Natural killer cell (primary cell): ENCODE results near the gene FTCD. TPM values are rescaled to one million over a fixed set of nuclear protein-coding genes. Genes with fewer than 3 reads are reported as not detected.

ENCODE experiments used
- ATAC-seq, 3 donors: fragments of 150-1000 bp in 2 of 3; fragments of 200-7000 bp in 1 of 3; cut with Tn5 transposase; 1 replicate in 1 of 3; 2 replicates in 2 of 3; pipeline ENCODE4 v1.10.0; 2021; ENCODE audit warnings: mild to moderate bottlenecking in 2 of 3, moderate library complexity in 2 of 3
- DNase-seq, 2 donors: peaks; one replicate each; pipeline versions ENCODE4 v3.0.0 to v3.0.0-alpha.2; 2013 to 2021; ENCODE audit warnings: mixed read lengths in 1 of 2
- H3K27ac ChIP-seq: one replicate; pipeline ENCODE4 v1.5.1; 2013; ENCODE audit warnings: mild to moderate bottlenecking, low read length
- H3K27me3 ChIP-seq: one replicate; pipeline ENCODE4 v1.6.1; 2013; ENCODE audit warnings: low read length; ENCODE audit not compliant: control insufficient read depth, insufficient read depth
- H3K36me3 ChIP-seq: one replicate; pipeline ENCODE4 v1.6.1; 2013; ENCODE audit warnings: low read length; ENCODE audit not compliant: control insufficient read depth, insufficient read depth
- H3K4me1 ChIP-seq: one replicate; pipeline ENCODE4 v1.6.1; 2013; ENCODE audit warnings: low read length; ENCODE audit not compliant: control insufficient read depth, insufficient read depth
- H3K4me3 ChIP-seq: one replicate; pipeline ENCODE4 v1.5.1; 2013; ENCODE audit warnings: low read length
- H3K9me3 ChIP-seq: one replicate; pipeline ENCODE4 v1.6.1; 2013; ENCODE audit warnings: low read length; ENCODE audit not compliant: control insufficient read depth, insufficient read depth
- H3K27ac Mint-ChIP-seq, 2 donors: one replicate each; pipeline ENCODE4 v1.8.0; 2022; ENCODE audit warnings: mild to moderate bottlenecking in 2 of 2, mixed read lengths in 2 of 2, moderate library complexity in 1 of 2
- H3K27me3 Mint-ChIP-seq, 2 donors: one replicate each; pipeline ENCODE4 v1.8.0; 2022; ENCODE audit warnings: low read depth in 2 of 2, mixed read lengths in 2 of 2
- H3K36me3 Mint-ChIP-seq: one replicate; pipeline ENCODE4 v1.8.0; 2022; ENCODE audit warnings: mixed read lengths
- H3K4me1 Mint-ChIP-seq, 2 donors: one replicate each; pipeline ENCODE4 v1.8.0; 2022; ENCODE audit warnings: mixed read lengths in 2 of 2
- H3K4me3 Mint-ChIP-seq: one replicate; pipeline ENCODE4 v1.8.0; 2022; ENCODE audit warnings: mild to moderate bottlenecking, moderate library complexity, mixed read lengths
- H3K9me3 Mint-ChIP-seq, 2 donors: one replicate each; pipeline ENCODE4 v1.8.0; 2022; ENCODE audit warnings: mixed read lengths in 2 of 2
- WGBS: methylation state at CpG from one replicate; pipeline ENCODE4 v1.1.7; 2013; ENCODE audit warnings: missing lambda C conversion rate; ENCODE audit not compliant: insufficient coverage; 5-methylcytosine and 5-hydroxymethylcytosine counted together
- intact Hi-C: fragments of 100-400 bp; cut with micrococcal nuclease; formaldehyde crosslinking; loops from one replicate; pipeline ENCODE4 v1.14.2; 2022
- total RNA-seq, 4 donors: library from RNA; stranded (reverse); fragments of 120-200 nt in 1 of 4; gene quantifications; one replicate each; pipeline versions ENCODE4 v1.2.3 to v1.2.4, GENCODE V29; 2013 to 2022
- TF ChIP-seq, protein P1 (sequence below): fragments of 200-600 bp; IDR thresholded peaks from one replicate; pipeline ENCODE4 v1.8.0; 2022; ENCODE audit warnings: antibody characterized with exemption

The FTCD gene
- total RNA-seq, 3 donors from 2014 or later (not counting 1 experiment from before 2014, with no cell fraction given): 0.34 TPM; not detected in 2

DNA sequence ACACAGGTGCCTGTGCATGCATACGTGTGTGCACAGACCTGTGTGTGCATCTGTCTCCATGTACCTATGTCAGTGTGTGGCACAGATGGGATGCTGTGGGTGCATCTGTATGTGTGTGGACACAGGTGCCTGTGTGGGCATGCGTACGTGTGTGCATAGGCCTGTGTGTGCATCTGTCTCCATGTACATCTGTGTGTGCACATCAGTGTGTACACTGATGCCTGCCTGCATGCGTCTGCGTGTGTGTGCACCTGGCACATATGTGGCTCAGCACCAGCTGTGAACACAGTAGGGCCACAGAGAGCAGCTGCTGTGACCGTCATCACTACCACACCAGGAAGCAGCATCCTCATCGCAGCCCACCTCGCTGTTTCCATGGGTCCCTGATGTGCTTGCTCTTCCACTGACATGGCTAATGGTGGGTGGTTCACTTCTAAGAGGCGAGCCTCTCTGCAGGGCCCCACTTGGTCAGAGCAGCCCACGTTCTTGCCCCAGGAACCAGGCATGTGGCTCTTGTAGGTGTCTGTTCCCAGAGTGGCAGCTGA, 38.5 kb upstream of the FTCD start:
- no peak for ATAC-seq
- Mint-ChIP-seq H3K27me3 (no peaks in the 10 kb centered on the region), H3K4me1 (peaks cover 0 to 8% of the 10 kb centered on the region in 2 donors), H3K4me3 (no peak overlapping the region), H3K9me3 (no peaks in the 10 kb centered on the region), H3K27ac (no peak overlapping the region), H3K36me3 (peaks cover 9% of the 10 kb centered on the region)
- TF ChIP-seq, protein P1, sequence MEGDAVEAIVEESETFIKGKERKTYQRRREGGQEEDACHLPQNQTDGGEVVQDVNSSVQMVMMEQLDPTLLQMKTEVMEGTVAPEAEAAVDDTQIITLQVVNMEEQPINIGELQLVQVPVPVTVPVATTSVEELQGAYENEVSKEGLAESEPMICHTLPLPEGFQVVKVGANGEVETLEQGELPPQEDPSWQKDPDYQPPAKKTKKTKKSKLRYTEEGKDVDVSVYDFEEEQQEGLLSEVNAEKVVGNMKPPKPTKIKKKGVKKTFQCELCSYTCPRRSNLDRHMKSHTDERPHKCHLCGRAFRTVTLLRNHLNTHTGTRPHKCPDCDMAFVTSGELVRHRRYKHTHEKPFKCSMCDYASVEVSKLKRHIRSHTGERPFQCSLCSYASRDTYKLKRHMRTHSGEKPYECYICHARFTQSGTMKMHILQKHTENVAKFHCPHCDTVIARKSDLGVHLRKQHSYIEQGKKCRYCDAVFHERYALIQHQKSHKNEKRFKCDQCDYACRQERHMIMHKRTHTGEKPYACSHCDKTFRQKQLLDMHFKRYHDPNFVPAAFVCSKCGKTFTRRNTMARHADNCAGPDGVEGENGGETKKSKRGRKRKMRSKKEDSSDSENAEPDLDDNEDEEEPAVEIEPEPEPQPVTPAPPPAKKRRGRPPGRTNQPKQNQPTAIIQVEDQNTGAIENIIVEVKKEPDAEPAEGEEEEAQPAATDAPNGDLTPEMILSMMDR: no peak
- H3K4me3 ChIP-seq: no peak overlapping the region
- no peak overlapping the region for H3K27ac ChIP-seq
- no peaks in the 10 kb centered on the region for H3K27me3 ChIP-seq
- DNase-seq: no peak
- intact Hi-C loops: no loop called here
- peaks cover 27% of the 10 kb centered on the region for H3K36me3 ChIP-seq
- WGBS: 97% methylated on average over 10 of the region's 10 CpGs
- no peaks in the 10 kb centered on the region for H3K4me1 ChIP-seq
- H3K9me3 ChIP-seq: no peaks in the 10 kb centered on the region

DNA sequence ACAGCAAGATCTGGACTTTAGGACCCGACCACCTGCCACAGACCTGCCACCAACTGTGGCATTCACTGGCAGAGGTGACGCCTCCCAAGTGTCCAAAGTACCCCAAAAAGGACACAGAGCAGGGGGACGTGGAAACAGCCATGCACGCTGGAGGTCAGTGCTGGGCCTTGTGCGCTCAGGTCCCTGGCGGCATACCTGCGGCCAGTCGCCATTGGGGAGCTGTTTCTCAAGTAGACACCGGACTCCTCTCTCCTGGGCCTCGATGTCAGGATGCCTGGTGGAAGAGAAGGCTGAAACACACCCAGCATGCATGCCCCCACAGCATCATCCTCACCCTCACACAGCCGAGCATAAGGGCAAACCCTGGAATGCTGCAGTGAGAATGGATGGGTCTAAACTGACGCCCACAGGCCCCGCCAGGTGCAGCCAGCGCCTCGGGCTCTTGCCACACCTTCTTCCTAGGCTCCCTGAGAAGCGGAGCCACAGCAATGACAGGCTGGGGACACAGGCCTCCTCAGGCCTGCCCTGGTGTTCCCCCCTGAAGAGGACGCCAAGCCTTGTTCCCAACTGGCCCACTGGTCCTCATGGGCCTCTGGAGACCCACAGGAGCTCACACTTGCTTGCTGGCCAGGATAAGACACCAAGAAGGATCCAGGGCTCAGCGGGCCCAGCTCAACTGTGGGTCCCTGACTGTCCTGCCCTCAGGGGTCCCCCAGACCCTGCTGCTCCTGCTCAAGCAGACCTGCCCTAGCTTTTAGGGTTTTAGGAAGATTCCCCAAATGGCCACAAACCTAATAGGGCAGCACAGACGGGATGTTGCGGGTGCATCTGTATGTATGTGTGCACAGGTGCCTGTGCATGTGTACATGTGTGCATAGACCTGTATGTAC, 36.6 kb upstream of the FTCD start:
- peaks cover 27% of the 10 kb centered on the region for H3K36me3 ChIP-seq
- H3K27me3 ChIP-seq: no peaks in the 10 kb centered on the region
- no peaks in the 10 kb centered on the region for H3K4me1 ChIP-seq
- no peak for ATAC-seq
- no peak overlapping the region for H3K4me3 Mint-ChIP-seq
- no peak overlapping the region for H3K4me3 ChIP-seq
- no peak overlapping the region for H3K27ac Mint-ChIP-seq
- TF ChIP-seq, protein P1: no peak
- H3K27ac ChIP-seq: no peak overlapping the region
- H3K9me3 ChIP-seq: no peaks in the 10 kb centered on the region
- H3K36me3 Mint-ChIP-seq: no peaks in the 10 kb centered on the region
- WGBS: 97% methylated on average over 20 of the region's 20 CpGs
- intact Hi-C loops: no loop called here
- no peaks in the 10 kb centered on the region for H3K9me3 Mint-ChIP-seq
- H3K4me1 Mint-ChIP-seq: no peaks in the 10 kb centered on the region
- H3K27me3 Mint-ChIP-seq: no peaks in the 10 kb centered on the region
- DNase-seq: no peak

DNA sequence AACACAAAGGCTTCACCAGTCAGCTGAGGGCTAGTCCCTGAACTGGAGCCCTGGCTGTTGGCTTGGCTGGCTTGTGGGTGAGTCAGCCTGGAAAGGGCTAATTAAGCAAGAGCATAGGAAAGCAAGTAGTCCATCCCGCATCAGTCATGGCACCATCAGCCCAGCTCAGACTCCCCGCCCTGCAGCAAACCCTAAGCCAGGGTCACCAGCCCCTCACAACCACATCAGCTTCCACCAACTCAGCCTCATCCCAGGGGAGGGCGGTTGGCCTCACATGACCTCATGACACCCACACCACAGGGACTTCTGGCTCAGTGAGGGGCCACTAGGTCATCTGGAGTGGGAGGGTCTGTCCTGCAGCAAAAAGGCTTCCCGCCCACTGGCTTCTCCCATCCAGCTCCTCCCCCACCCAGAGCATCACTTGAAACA, 35.9 kb upstream of the FTCD start:
- H3K4me3 ChIP-seq: no peak overlapping the region
- H3K4me1 Mint-ChIP-seq: no peaks in the 10 kb centered on the region
- H3K27ac ChIP-seq: no peak overlapping the region
- intact Hi-C loops: no loop called here
- ATAC-seq (no peak), DNase-seq (no peak)
- H3K27ac Mint-ChIP-seq: peak overlapping the region in 1 of 2 donors; percentile 18
- TF ChIP-seq, protein P1: no peak
- WGBS: 91% methylated on average over 4 of the region's 4 CpGs
- H3K27me3 ChIP-seq: no peaks in the 10 kb centered on the region
- no peaks in the 10 kb centered on the region for H3K9me3 ChIP-seq
- H3K4me1 ChIP-seq: no peaks in the 10 kb centered on the region
- no peaks in the 10 kb centered on the region for H3K9me3 Mint-ChIP-seq
- no peaks in the 10 kb centered on the region for H3K27me3 Mint-ChIP-seq
- peaks cover 27% of the 10 kb centered on the region for H3K36me3 ChIP-seq
- no peaks in the 10 kb centered on the region for H3K36me3 Mint-ChIP-seq
- no peak overlapping the region for H3K4me3 Mint-ChIP-seq
